ENCODE data around the gene RSBN1. TPM values are rescaled to one million over a fixed set of nuclear protein-coding genes. Genes with fewer than 3 reads are reported as not detected.

The RSBN1 gene
- polyA plus RNA-seq, 3 donors from 2014 or later, result 26.4 to 30.6 (median 30.2) TPM

GRCh38 chr1:113849072-113849471, 36.8 kb upstream of the RSBN1 start:
- DNase-seq, result no peak
- Mint-ChIP-seq H3K4me3 (peak overlapping the region in 1 of 5 donors; percentile 13), H3K4me1 (peaks cover 17 to 22% of the 10 kb centered on the region in 2 donors), H3K36me3 (peaks cover 33 to 38% (median 33%) of the 10 kb centered on the region in 3 donors), H3K9me3 (no peaks in the 10 kb centered on the region), H3K27me3 (ENCODE audit: low read depth in 3 of 3) (no peaks in the 10 kb centered on the region), H3K27ac (peak overlapping the region in 2 of 6 donors; percentile 7 to 49)

GRCh38 chr1:113846391-113847035, 34.2 kb upstream of the RSBN1 start:
- Mint-ChIP-seq H3K4me1 (peaks cover 17 to 22% of the 10 kb centered on the region in 2 donors), H3K27me3 (ENCODE audit: low read depth in 3 of 3) (no peaks in the 10 kb centered on the region), H3K27ac (peak overlapping the region; percentile 13 to 77 (median 43)), H3K36me3 (peaks cover 33 to 55% (median 39%) of the 10 kb centered on the region in 3 donors), H3K4me3 (no peak overlapping the region), H3K9me3 (no peaks in the 10 kb centered on the region)
- DNase-seq, result no peak

- H3K9me3 Mint-ChIP-seq, result no peaks in the 10 kb centered on the region
- H3K4me3 Mint-ChIP-seq, result no peak overlapping the region
- H3K36me3 Mint-ChIP-seq, result peaks cover 19 to 33% (median 26%) of the 10 kb centered on the region in 3 donors
- H3K27me3 Mint-ChIP-seq (ENCODE audit: low read depth in 3 of 3), result no peaks in the 10 kb centered on the region
- H3K27ac Mint-ChIP-seq, result peak overlapping the region in 3 of 6 donors; percentile 37 to 76 (median 54)
- peaks cover 16 to 17% of the 10 kb centered on the region in 2 donors for H3K4me1 Mint-ChIP-seq
- DNase-seq, result no peak
Observed at GRCh38 chr1:113836534-113836933, 24.3 kb upstream of the RSBN1 start.

- peaks cover 0 to 1% (median 0%) of the 10 kb centered on the region in 3 donors for H3K27me3 Mint-ChIP-seq (ENCODE audit: low read depth in 3 of 3)
Observed at GRCh38 chr1:113835686-113836290, 23.5 kb upstream of the RSBN1 start.

GRCh38 chr1:113834716-113835115, 22.4 kb upstream of the RSBN1 start:
- H3K9me3 Mint-ChIP-seq, result no peaks in the 10 kb centered on the region
- peak overlapping the region in 1 of 6 donors; percentile 17 for H3K27ac Mint-ChIP-seq
- peaks cover 11 to 32% (median 31%) of the 10 kb centered on the region in 3 donors for H3K36me3 Mint-ChIP-seq

More at GRCh38 chr1:113835686-113836290, 23.5 kb upstream of the RSBN1 start:
- H3K4me3 Mint-ChIP-seq, result no peak overlapping the region
- no peaks in the 10 kb centered on the region for H3K9me3 Mint-ChIP-seq
- H3K27ac Mint-ChIP-seq, result peak overlapping the region; percentile 30 to 76 (median 52)
- DNase-seq, result peak; percentile 44 to 60 (median 54)
- H3K4me1 Mint-ChIP-seq, result peaks cover 16 to 17% of the 10 kb centered on the region in 2 donors
- H3K36me3 Mint-ChIP-seq, result peaks cover 16 to 34% (median 32%) of the 10 kb centered on the region in 3 donors

GRCh38 chr1:113830039-113830438, 17.8 kb upstream of the RSBN1 start:
- DNase-seq, result no peak
- Mint-ChIP-seq H3K27ac (peak overlapping the region in 2 of 6 donors; percentile 10 to 43), H3K27me3 (ENCODE audit: low read depth in 3 of 3) (peaks cover 0 to 3% (median 0%) of the 10 kb centered on the region in 3 donors), H3K4me3 (no peak overlapping the region), H3K36me3 (peaks cover 12 to 45% (median 32%) of the 10 kb centered on the region in 3 donors), H3K9me3 (no peaks in the 10 kb centered on the region), H3K4me1 (peaks cover 0 to 3% of the 10 kb centered on the region in 2 donors)

More at GRCh38 chr1:113834716-113835115, 22.4 kb upstream of the RSBN1 start:
- Mint-ChIP-seq H3K27me3 (ENCODE audit: low read depth in 3 of 3) (peaks cover 0 to 1% (median 0%) of the 10 kb centered on the region in 3 donors), H3K4me1 (peaks cover 13 to 17% of the 10 kb centered on the region in 2 donors), H3K4me3 (no peak overlapping the region)
- DNase-seq, result no peak

- H3K27me3 Mint-ChIP-seq (ENCODE audit: low read depth in 3 of 3), result peaks cover 0 to 1% (median 0%) of the 10 kb centered on the region in 3 donors
- H3K4me3 Mint-ChIP-seq, result no peak overlapping the region
- H3K4me1 Mint-ChIP-seq, result peaks cover 0 to 5% of the 10 kb centered on the region in 2 donors
- no peaks in the 10 kb centered on the region for H3K9me3 Mint-ChIP-seq
- no peak for DNase-seq
- peaks cover 23 to 44% (median 26%) of the 10 kb centered on the region in 3 donors for H3K36me3 Mint-ChIP-seq
- H3K27ac Mint-ChIP-seq, result peak overlapping the region in 4 of 6 donors; percentile 4 to 49 (median 28)
Observed at GRCh38 chr1:113821916-113822315, 9.6 kb upstream of the RSBN1 start.

- Mint-ChIP-seq H3K4me3 (no peak overlapping the region), H3K27ac (peak overlapping the region in 2 of 6 donors; percentile 35 to 58)
Observed at GRCh38 chr1:113818578-113818977, 6.3 kb upstream of the RSBN1 start.

GRCh38 chr1:113813218-113813617, 942 bp upstream of the RSBN1 start:
- H3K4me3 Mint-ChIP-seq, result peak overlapping the region; percentile 35 to 99 (median 70)
- H3K27ac Mint-ChIP-seq, result peak overlapping the region; percentile 87 to 99 (median 99)
- peaks cover 4 to 13% (median 5%) of the 10 kb centered on the region in 3 donors for H3K27me3 Mint-ChIP-seq (ENCODE audit: low read depth in 3 of 3)
- peaks cover 8 to 15% (median 9%) of the 10 kb centered on the region in 3 donors for H3K36me3 Mint-ChIP-seq
- DNase-seq, result no peak
- H3K9me3 Mint-ChIP-seq, result no peaks in the 10 kb centered on the region
- peaks cover 41 to 46% of the 10 kb centered on the region in 2 donors for H3K4me1 Mint-ChIP-seq

More at GRCh38 chr1:113818578-113818977, 6.3 kb upstream of the RSBN1 start:
- Mint-ChIP-seq H3K9me3 (no peaks in the 10 kb centered on the region), H3K36me3 (peaks cover 23 to 50% (median 26%) of the 10 kb centered on the region in 3 donors), H3K27me3 (ENCODE audit: low read depth in 3 of 3) (peaks cover 0 to 2% (median 0%) of the 10 kb centered on the region in 3 donors), H3K4me1 (peaks cover 0 to 5% of the 10 kb centered on the region in 2 donors)
- no peak for DNase-seq

GRCh38 chr1:113812661-113813135, 422 bp upstream of the RSBN1 start:
- Mint-ChIP-seq H3K9me3 (no peaks in the 10 kb centered on the region), H3K27me3 (ENCODE audit: low read depth in 3 of 3) (peaks cover 4 to 13% (median 5%) of the 10 kb centered on the region in 3 donors), H3K27ac (peak overlapping the region; percentile 87 to 99 (median 99)), H3K4me3 (peak overlapping the region; percentile 94 to 99 (median 97)), H3K4me1 (peaks cover 44 to 51% of the 10 kb centered on the region in 2 donors), H3K36me3 (peaks cover 8 to 14% (median 9%) of the 10 kb centered on the region in 3 donors)
- no peak for DNase-seq

GRCh38 chr1:113811156-113811887, 954 bp downstream of the RSBN1 start:
- Mint-ChIP-seq H3K27me3 (ENCODE audit: low read depth in 3 of 3) (peaks cover 5 to 12% (median 6%) of the 10 kb centered on the region in 3 donors), H3K4me1 (peaks cover 50 to 65% of the 10 kb centered on the region in 2 donors), H3K36me3 (peaks cover 3 to 9% (median 7%) of the 10 kb centered on the region in 3 donors), H3K27ac (peak overlapping the region; percentile 87 to 99 (median 99)), H3K4me3 (peak overlapping the region; percentile 94 to 99 (median 97)), H3K9me3 (no peaks in the 10 kb centered on the region)
- peak in 1 of 3 donors; percentile 24 for DNase-seq

- no peaks in the 10 kb centered on the region for H3K9me3 Mint-ChIP-seq
- peaks cover 0 to 3% (median 3%) of the 10 kb centered on the region in 3 donors for H3K36me3 Mint-ChIP-seq
- DNase-seq, result no peak
- H3K27ac Mint-ChIP-seq, result peak overlapping the region; percentile 76 to 89 (median 84)
- H3K4me1 Mint-ChIP-seq, result peaks cover 60 to 79% of the 10 kb centered on the region in 2 donors
- H3K27me3 Mint-ChIP-seq (ENCODE audit: low read depth in 3 of 3), result peaks cover 5 to 12% (median 6%) of the 10 kb centered on the region in 3 donors
- H3K4me3 Mint-ChIP-seq, result peak overlapping the region; percentile 71 to 99 (median 97)
Observed at GRCh38 chr1:113809670-113810602, 2.3 kb downstream of the RSBN1 start.

Data from immature natural killer cell (primary cell).